HCT116 (cell line): ENCODE measurements around the gene CST6.

Experiments
- POLR2A ChIP-seq: IDR thresholded peaks from 2 replicates; pipeline ENCODE4 v1.7.0; 2011; ENCODE audit warnings: borderline replicate concordance; ENCODE audit not compliant: insufficient read depth, insufficient read length; ENCODE audit errors: extremely low read depth
- TF ChIP-seq, protein P1 (sequence below): IDR thresholded peaks from 2 replicates; pipeline ENCODE4 v1.6.1; 2012; ENCODE audit warnings: low read depth

- TF ChIP-seq, protein P1, sequence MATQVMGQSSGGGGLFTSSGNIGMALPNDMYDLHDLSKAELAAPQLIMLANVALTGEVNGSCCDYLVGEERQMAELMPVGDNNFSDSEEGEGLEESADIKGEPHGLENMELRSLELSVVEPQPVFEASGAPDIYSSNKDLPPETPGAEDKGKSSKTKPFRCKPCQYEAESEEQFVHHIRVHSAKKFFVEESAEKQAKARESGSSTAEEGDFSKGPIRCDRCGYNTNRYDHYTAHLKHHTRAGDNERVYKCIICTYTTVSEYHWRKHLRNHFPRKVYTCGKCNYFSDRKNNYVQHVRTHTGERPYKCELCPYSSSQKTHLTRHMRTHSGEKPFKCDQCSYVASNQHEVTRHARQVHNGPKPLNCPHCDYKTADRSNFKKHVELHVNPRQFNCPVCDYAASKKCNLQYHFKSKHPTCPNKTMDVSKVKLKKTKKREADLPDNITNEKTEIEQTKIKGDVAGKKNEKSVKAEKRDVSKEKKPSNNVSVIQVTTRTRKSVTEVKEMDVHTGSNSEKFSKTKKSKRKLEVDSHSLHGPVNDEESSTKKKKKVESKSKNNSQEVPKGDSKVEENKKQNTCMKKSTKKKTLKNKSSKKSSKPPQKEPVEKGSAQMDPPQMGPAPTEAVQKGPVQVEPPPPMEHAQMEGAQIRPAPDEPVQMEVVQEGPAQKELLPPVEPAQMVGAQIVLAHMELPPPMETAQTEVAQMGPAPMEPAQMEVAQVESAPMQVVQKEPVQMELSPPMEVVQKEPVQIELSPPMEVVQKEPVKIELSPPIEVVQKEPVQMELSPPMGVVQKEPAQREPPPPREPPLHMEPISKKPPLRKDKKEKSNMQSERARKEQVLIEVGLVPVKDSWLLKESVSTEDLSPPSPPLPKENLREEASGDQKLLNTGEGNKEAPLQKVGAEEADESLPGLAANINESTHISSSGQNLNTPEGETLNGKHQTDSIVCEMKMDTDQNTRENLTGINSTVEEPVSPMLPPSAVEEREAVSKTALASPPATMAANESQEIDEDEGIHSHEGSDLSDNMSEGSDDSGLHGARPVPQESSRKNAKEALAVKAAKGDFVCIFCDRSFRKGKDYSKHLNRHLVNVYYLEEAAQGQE: no peak
- TF ChIP-seq POLR2A: no peak
Measured at GRCh38 chr11:66056501-66056900, 44.7 kb downstream of the CST6 start.
